ENCODE measurements around the gene SKI. TPM values are rescaled to one million over a fixed set of nuclear protein-coding genes. Genes with fewer than 3 reads are reported as not detected.
A peak's percentile ranks its signal among the peaks of the same experiment; 100 is the strongest.

SKI gene
- total RNA-seq, 1 experiment from 2014 or later = 28.3 TPM

GRCh38 chr1:2231532-2232254, 3.6 kb downstream of the SKI start:
- Histone ChIP-seq H3K9me2 (replicated peaks; ENCODE audit: low read length) (no peaks in the 10 kb centered on the region), H2AFZ (ENCODE audit: low read length) (no peak overlapping the region), H3K36me3 (ENCODE audit: low read depth, low read length) (no peaks in the 10 kb centered on the region), H3K9ac (ENCODE audit: low read length) (peak overlapping the region; percentile 82), H3K4me3 (ENCODE audit: low read length) (peak overlapping the region; percentile 80), H3K79me2 (ENCODE audit: low read length) (peaks cover 83% of the 10 kb centered on the region), H3K4me2 (ENCODE audit: low read length) (peak overlapping the region; percentile 96), H3K4me1 (ENCODE audit: insufficient read depth, low read length) (peaks cover 34% of the 10 kb centered on the region), H3K27ac (ENCODE audit: low read length) (peak overlapping the region; percentile 15), H3K27me3 (ENCODE audit: low read length) (no peaks in the 10 kb centered on the region), H3K9me3 (ENCODE audit: low read length) (no peaks in the 10 kb centered on the region), H3F3A (ENCODE audit: low read length, unreplicated experiment) (no peaks in the 10 kb centered on the region), H4K20me1 (ENCODE audit: low read length) (peaks cover 76% of the 10 kb centered on the region)
- CTCF ChIA-PET = interaction anchor here (0.7 to 1.2 kb wide), 2 partner anchors 37 to 150 kb away, joined by 4 to 6 read pairs; partner anchors contain the start of gene FAAP20
- intact Hi-C loops (cut with micrococcal nuclease) = loop anchor here (5.0 kb wide), 1 partner anchor 34 kb away; no protein-coding TSS in a partner anchor
- no TSS peak for BruUV-seq (replicated peaks)
- DNase-seq (peak; percentile 68), ATAC-seq (peak; percentile 20)
- POLR2A ChIA-PET (ENCODE audit: unreplicated experiment) = interaction anchor here (0.5 to 1.5 kb wide), 2 partner anchors 33 to 295 kb away, joined by 6 to 11 read pairs; partner anchors contain the start of gene PANK4
- TF ChIP-seq, protein P1, sequence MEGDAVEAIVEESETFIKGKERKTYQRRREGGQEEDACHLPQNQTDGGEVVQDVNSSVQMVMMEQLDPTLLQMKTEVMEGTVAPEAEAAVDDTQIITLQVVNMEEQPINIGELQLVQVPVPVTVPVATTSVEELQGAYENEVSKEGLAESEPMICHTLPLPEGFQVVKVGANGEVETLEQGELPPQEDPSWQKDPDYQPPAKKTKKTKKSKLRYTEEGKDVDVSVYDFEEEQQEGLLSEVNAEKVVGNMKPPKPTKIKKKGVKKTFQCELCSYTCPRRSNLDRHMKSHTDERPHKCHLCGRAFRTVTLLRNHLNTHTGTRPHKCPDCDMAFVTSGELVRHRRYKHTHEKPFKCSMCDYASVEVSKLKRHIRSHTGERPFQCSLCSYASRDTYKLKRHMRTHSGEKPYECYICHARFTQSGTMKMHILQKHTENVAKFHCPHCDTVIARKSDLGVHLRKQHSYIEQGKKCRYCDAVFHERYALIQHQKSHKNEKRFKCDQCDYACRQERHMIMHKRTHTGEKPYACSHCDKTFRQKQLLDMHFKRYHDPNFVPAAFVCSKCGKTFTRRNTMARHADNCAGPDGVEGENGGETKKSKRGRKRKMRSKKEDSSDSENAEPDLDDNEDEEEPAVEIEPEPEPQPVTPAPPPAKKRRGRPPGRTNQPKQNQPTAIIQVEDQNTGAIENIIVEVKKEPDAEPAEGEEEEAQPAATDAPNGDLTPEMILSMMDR (conservative IDR thresholded peaks at IDR 0.05; ENCODE audit: low read depth, low read length) = no peak
- no peak for TF ChIP-seq EZH2 (IDR thresholded peaks at IDR 0.05; ENCODE audit: low read length, unreplicated experiment)

DNA sequence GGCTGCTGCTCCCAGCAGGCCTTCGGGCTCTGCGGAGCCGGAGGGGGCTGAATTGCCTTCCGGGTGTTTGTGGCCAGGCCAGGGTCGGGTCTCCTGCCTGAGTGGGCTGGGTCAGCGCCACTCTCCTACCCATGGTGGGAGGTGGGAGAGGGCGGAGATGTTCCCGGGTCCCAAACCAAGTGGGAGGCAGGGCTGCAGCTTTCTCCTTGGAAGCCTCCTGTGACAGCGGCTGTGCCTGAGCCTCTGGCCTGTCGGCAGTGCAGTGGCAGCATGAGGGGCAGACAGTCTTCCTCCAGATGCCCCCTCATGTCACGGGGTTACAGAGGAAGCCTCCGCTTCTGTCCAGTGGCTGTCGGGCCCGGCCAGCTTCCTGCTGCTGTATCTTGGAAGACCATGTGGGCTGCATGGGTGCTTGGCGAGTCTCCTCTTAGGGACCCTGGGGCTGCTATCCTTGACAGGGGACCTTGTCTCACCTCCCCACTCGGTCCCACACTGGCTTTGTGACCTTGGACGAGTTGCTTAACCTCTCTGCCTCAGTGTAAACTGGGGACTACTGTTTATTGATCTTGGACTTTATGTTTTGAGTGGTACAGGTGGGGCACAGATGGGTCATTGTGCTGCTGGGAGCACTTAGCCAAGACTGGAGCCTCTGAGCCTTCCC, 4.3 kb downstream of the SKI start:
- Histone ChIP-seq H3K9ac (ENCODE audit: low read length) (no peak overlapping the region), H3K4me1 (ENCODE audit: insufficient read depth, low read length) (peaks cover 32% of the 10 kb centered on the region), H3K27ac (ENCODE audit: low read length) (no peak overlapping the region), H3K4me2 (ENCODE audit: low read length) (peak overlapping the region; percentile 96), H4K20me1 (ENCODE audit: low read length) (peaks cover 83% of the 10 kb centered on the region), H3K4me3 (ENCODE audit: low read length) (peak overlapping the region; percentile 80), H2AFZ (ENCODE audit: low read length) (no peak overlapping the region), H3K9me3 (ENCODE audit: low read length) (no peaks in the 10 kb centered on the region), H3K36me3 (ENCODE audit: low read depth, low read length) (no peaks in the 10 kb centered on the region), H3K79me2 (ENCODE audit: low read length) (peaks cover 88% of the 10 kb centered on the region), H3F3A (ENCODE audit: low read length, unreplicated experiment) (no peaks in the 10 kb centered on the region), H3K27me3 (ENCODE audit: low read length) (no peaks in the 10 kb centered on the region), H3K9me2 (replicated peaks; ENCODE audit: low read length) (no peaks in the 10 kb centered on the region)
- ChIA-PET POLR2A (ENCODE audit: unreplicated experiment) (interaction anchor here (0.5 to 1.5 kb wide), 2 partner anchors 33 to 294 kb away, joined by 6 to 11 read pairs; partner anchors contain the start of gene PANK4), CTCF (interaction anchor here (0.7 to 1.2 kb wide), 2 partner anchors 37 to 149 kb away, joined by 4 to 6 read pairs; partner anchors contain the start of gene FAAP20)
- TF ChIP-seq EZH2phosphoT487 (IDR thresholded peaks at IDR 0.05; ENCODE audit: borderline replicate concordance, low read length) = no peak
- TF ChIP-seq, protein P1 (conservative IDR thresholded peaks at IDR 0.05; ENCODE audit: low read depth, low read length) = no peak
- TF ChIP-seq EZH2 (IDR thresholded peaks at IDR 0.05; ENCODE audit: low read length, unreplicated experiment) = no peak
- no peak for ATAC-seq
- intact Hi-C loops (cut with micrococcal nuclease) = loop anchor here (5.0 kb wide), 1 partner anchor 35 kb away; no protein-coding TSS in a partner anchor
- DNase-seq = no peak
- no TSS peak for BruUV-seq (replicated peaks)
